CD4-positive, alpha-beta T cell (primary cell): ENCODE data around the gene TPSB2. TPM values are rescaled to one million over a fixed set of nuclear protein-coding genes. Genes with fewer than 3 reads are reported as not detected.

Source experiments
- ATAC-seq: fragments of 200-7000 bp; cut with Tn5 transposase; one replicate; pipeline ENCODE4 v1.10.0; 2022; ENCODE audit warnings: mild to moderate bottlenecking; ENCODE audit not compliant: poor library complexity
- CTCF ChIA-PET: fragments of 350-600 bp; sonication (Branson Sonifier 250); formaldehyde crosslinking; loops from one replicate; lab custom pipeline; 2021; ENCODE audit warnings: antibody characterized with exemption, inconsistent platforms; lab: Charles Lee
- POLR2A ChIA-PET: fragments of 350-600 bp; sonication (Branson Sonifier 250); formaldehyde crosslinking; loops from one replicate; lab custom pipeline; 2021; ENCODE audit warnings: antibody characterized with exemption, inconsistent platforms; lab: Charles Lee
- DNase-seq, 14 experiments: peaks; one replicate each; pipeline ENCODE4 v3.0.0-alpha.2; 2013 to 2020; ENCODE audit warnings: mixed read lengths in 2 of 14
- H3K27ac ChIP-seq, 2 donors: one replicate each; pipeline versions ENCODE4 v1.5.1 to v1.7.0; 2013; ENCODE audit warnings: low read length in 2 of 2, low read depth in 1 of 2, mild to moderate bottlenecking in 1 of 2
- H3K27me3 ChIP-seq, 2 experiments: 1 replicate in 1 of 2; 2 replicates in 1 of 2; pipeline versions ENCODE4 v1.6.1 to v1.7.0; 2013; ENCODE audit warnings: low read length in 2 of 2, control low read depth in 1 of 2, mild to moderate bottlenecking in 1 of 2, moderate library complexity in 1 of 2; ENCODE audit not compliant: insufficient read depth in 2 of 2, control insufficient read depth in 1 of 2
- H3K36me3 ChIP-seq: one replicate; pipeline ENCODE4 v1.6.1; 2013; ENCODE audit warnings: low read length, control low read depth; ENCODE audit not compliant: insufficient read depth
- H3K4me1 ChIP-seq: one replicate; pipeline ENCODE4 v1.6.1; 2013; ENCODE audit warnings: low read length, control low read depth; ENCODE audit not compliant: insufficient read depth
- H3K4me3 ChIP-seq: one replicate; pipeline ENCODE4 v1.5.1; 2013; ENCODE audit warnings: mild to moderate bottlenecking, low read length, moderate library complexity
- H3K9me3 ChIP-seq, 2 experiments: 1 replicate in 1 of 2; 2 replicates in 1 of 2; pipeline versions ENCODE4 v1.6.1 to v1.7.0; 2013; ENCODE audit warnings: low read length in 2 of 2, mild to moderate bottlenecking in 2 of 2, control low read depth in 1 of 2, moderate library complexity in 1 of 2; ENCODE audit not compliant: control insufficient read depth in 1 of 2, insufficient read depth in 1 of 2
- H3K27ac Mint-ChIP-seq: one replicate; pipeline ENCODE4 v1.8.0; 2020; ENCODE audit warnings: mixed read lengths
- H3K27me3 Mint-ChIP-seq: one replicate; pipeline ENCODE4 v1.8.0; 2021; ENCODE audit warnings: mixed read lengths
- H3K36me3 Mint-ChIP-seq: one replicate; pipeline ENCODE4 v1.8.0; 2021; ENCODE audit warnings: low read depth, mixed read lengths
- H3K4me1 Mint-ChIP-seq: one replicate; pipeline ENCODE4 v1.8.0; 2021; ENCODE audit warnings: low read depth, mixed read lengths
- H3K4me3 Mint-ChIP-seq: one replicate; pipeline ENCODE4 v1.8.0; 2020; ENCODE audit warnings: mild to moderate bottlenecking, mixed read lengths
- H3K9me3 Mint-ChIP-seq: one replicate; pipeline ENCODE4 v1.8.0; 2020; ENCODE audit warnings: mixed read lengths
- CTCF ChIP-seq: fragments of 200-600 bp; IDR thresholded peaks from one replicate; pipeline ENCODE4 v1.8.0; 2022; ENCODE audit warnings: antibody characterized with exemption, mild to moderate bottlenecking
- intact Hi-C, 2 experiments: fragments of 100-400 bp; cut with DNase I in 1 of 2; cut with micrococcal nuclease in 1 of 2; formaldehyde crosslinking; loops; one replicate each; pipeline versions ENCODE4 v1.15.1 to v1.9.0; 2023 to 2025; cut with DNase I, micrococcal nuclease
- total RNA-seq, 174 experiments: library from RNA in 2 of 174; stranded (reverse) in 2 of 174; gene quantifications; one replicate each; pipeline ENCODE4 v1.2.3 and lab custom pipeline; 2021 to 2026

The TPSB2 gene
- total RNA-seq, 2 experiments from 2014 or later, result not detected

- ATAC-seq, result no peak
- no peak for TF ChIP-seq CTCF
- H3K9me3 Mint-ChIP-seq, result no peaks in the 10 kb centered on the region
These were observed 13.1 kb downstream of the TPSB2 start for GRCh38 chr16:1216681-1217400.

GRCh38 chr16:1216296-1216619 lies 13.7 kb downstream of the TPSB2 start:
- intact Hi-C loops, result no loop called here
- H3K27ac Mint-ChIP-seq, result no peak overlapping the region
- no peaks in the 10 kb centered on the region for H3K4me1 Mint-ChIP-seq
- no peaks in the 10 kb centered on the region for H3K36me3 Mint-ChIP-seq
- ATAC-seq, result no peak
- DNase-seq, result no peak
- no peak overlapping the region for H3K4me3 Mint-ChIP-seq
- H3K36me3 ChIP-seq, result no peaks in the 10 kb centered on the region
- H3K27me3 ChIP-seq, result no peaks in the 10 kb centered on the region
- ChIA-PET CTCF (no interaction called here), POLR2A (no interaction called here)
- no peak overlapping the region for H3K4me3 ChIP-seq
- H3K9me3 Mint-ChIP-seq, result no peaks in the 10 kb centered on the region
- H3K4me1 ChIP-seq, result no peaks in the 10 kb centered on the region
- no peak overlapping the region for H3K27ac ChIP-seq
- peaks cover 0 to 5% of the 10 kb centered on the region in 2 experiments for H3K9me3 ChIP-seq
- no peak for TF ChIP-seq CTCF
- H3K27me3 Mint-ChIP-seq, result no peaks in the 10 kb centered on the region

More at GRCh38 chr16:1216681-1217400, 13.1 kb downstream of the TPSB2 start:
- Mint-ChIP-seq H3K4me1 (no peaks in the 10 kb centered on the region), H3K27ac (no peak overlapping the region), H3K4me3 (no peak overlapping the region), H3K27me3 (no peaks in the 10 kb centered on the region), H3K36me3 (no peaks in the 10 kb centered on the region)
- H3K4me1 ChIP-seq, result no peaks in the 10 kb centered on the region
- H3K27ac ChIP-seq, result no peak overlapping the region
- no peak overlapping the region for H3K4me3 ChIP-seq
- H3K9me3 ChIP-seq, result no peaks in the 10 kb centered on the region
- intact Hi-C loops, result no loop called here
- no peaks in the 10 kb centered on the region for H3K27me3 ChIP-seq
- ChIA-PET POLR2A (no interaction called here), CTCF (no interaction called here)
- DNase-seq, result no peak
- no peaks in the 10 kb centered on the region for H3K36me3 ChIP-seq

GRCh38 chr16:1215574-1216295 lies 14.2 kb downstream of the TPSB2 start:
- Histone ChIP-seq H3K9me3 (peaks cover 0 to 8% of the 10 kb centered on the region in 2 experiments), H3K27ac (no peak overlapping the region), H3K4me1 (no peaks in the 10 kb centered on the region), H3K27me3 (no peaks in the 10 kb centered on the region), H3K36me3 (no peaks in the 10 kb centered on the region), H3K4me3 (no peak overlapping the region)
- ChIA-PET CTCF (no interaction called here), POLR2A (no interaction called here)
- no peak overlapping the region for H3K27ac Mint-ChIP-seq
- ATAC-seq, result no peak
- DNase-seq, result no peak
- intact Hi-C loops, result no loop called here
- no peaks in the 10 kb centered on the region for H3K9me3 Mint-ChIP-seq
- no peak for TF ChIP-seq CTCF
- no peaks in the 10 kb centered on the region for H3K4me1 Mint-ChIP-seq
- no peak overlapping the region for H3K4me3 Mint-ChIP-seq
- H3K27me3 Mint-ChIP-seq, result no peaks in the 10 kb centered on the region
- no peaks in the 10 kb centered on the region for H3K36me3 Mint-ChIP-seq
